ENCODE measurements around the gene NOSTRIN. TPM values are rescaled to one million over a fixed set of nuclear protein-coding genes. Genes with fewer than 3 reads are reported as not detected.

Gene NOSTRIN
- polyA plus RNA-seq, 3 donors = not detected

DNA sequence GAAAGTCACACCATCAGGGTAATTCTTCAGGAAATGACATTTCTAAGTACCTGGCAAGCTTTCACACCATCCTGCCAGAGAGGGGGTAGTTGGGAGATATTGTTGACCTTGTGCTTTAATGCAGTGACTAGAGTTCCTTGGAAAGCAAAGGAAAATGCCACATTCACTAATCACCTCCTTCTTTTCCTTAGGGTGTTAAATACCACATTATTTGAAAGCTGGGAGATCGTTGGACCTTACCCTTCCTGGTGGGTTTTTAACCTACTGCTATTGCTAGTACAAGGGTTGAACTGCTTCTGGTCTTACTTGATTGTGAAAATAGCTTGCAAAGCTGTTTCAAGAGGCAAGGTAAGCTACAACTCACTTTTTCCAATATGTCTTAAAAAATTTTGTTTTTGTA lies 37.0 kb upstream of the NOSTRIN start:
- Histone ChIP-seq H3K27ac (ENCODE audit: low read depth in 1 of 2, low read length in 2 of 2) (no peak overlapping the region), H3K79me2 (ENCODE audit: insufficient read depth, low read length) (no peaks in the 10 kb centered on the region), H3K9me3 (replicated peaks in 1 of 2; ENCODE audit: control insufficient read depth in 1 of 2, insufficient read depth in 1 of 2, low read length in 2 of 2) (no peaks in the 10 kb centered on the region), H3K9ac (ENCODE audit: insufficient read depth, low read length, poor library complexity, severe bottlenecking) (no peak overlapping the region), H2AFZ (ENCODE audit: insufficient read depth, low read depth, low read length, poor library complexity, severe bottlenecking) (no peak overlapping the region), H3K27me3 (ENCODE audit: control insufficient read depth in 2 of 2, insufficient read depth in 2 of 2, low read length in 2 of 2) (no peaks in the 10 kb centered on the region), H3K4me1 (ENCODE audit: control insufficient read depth in 1 of 2, insufficient read depth in 2 of 2, low read length in 2 of 2) (peaks cover 0 to 5% of the 10 kb centered on the region in 2 donors), H4K20me1 (ENCODE audit: insufficient read depth, low read length) (no peaks in the 10 kb centered on the region), H3K4me2 (replicated peaks; ENCODE audit: extremely low read depth, low read length, poor library complexity, severe bottlenecking) (no peak overlapping the region), H3K36me3 (replicated peaks in 1 of 2; ENCODE audit: control insufficient read depth in 1 of 2, insufficient read depth in 2 of 2, low read length in 2 of 2) (peaks cover 30 to 52% of the 10 kb centered on the region in 2 donors), H3K4me3 (replicated peaks in 1 of 3; ENCODE audit: low read depth in 2 of 3, low read length in 3 of 3) (no peak overlapping the region)
- Mint-ChIP-seq H3K27me3 (ENCODE audit: low read depth in 3 of 3) (peaks cover 0 to 2% (median 0%) of the 10 kb centered on the region in 3 donors), H3K4me1 (peaks cover 11% of the 10 kb centered on the region), H3K4me3 (no peak overlapping the region), H3K36me3 (peaks cover 45 to 56% of the 10 kb centered on the region in 2 donors), H3K27ac (no peak overlapping the region), H3K9me3 (peaks cover 0 to 6% (median 0%) of the 10 kb centered on the region in 7 donors)
- DNase-seq = no peak
- no peak for TF ChIP-seq CTCF (IDR thresholded peaks at IDR 0.05)
- intact Hi-C loops (cut with micrococcal nuclease) = loop anchor here in 1 of 2 donors (5.0 kb wide), 1 partner anchor 418 kb away; no protein-coding TSS in a partner anchor
- WGBS (ENCODE audit: insufficient coverage) = no CpG with 5 or more reads among the region's 1 CpG

- intact Hi-C loops (cut with micrococcal nuclease) = loop anchor here in 1 of 2 donors (5.0 kb wide), 1 partner anchor 419 kb away; no protein-coding TSS in a partner anchor
- DNase-seq = no peak
- peaks cover 0 to 2% (median 0%) of the 10 kb centered on the region in 3 donors for H3K27me3 Mint-ChIP-seq (ENCODE audit: low read depth in 3 of 3)
- WGBS (ENCODE audit: insufficient coverage) = no CpG with 5 or more reads among the region's 2 CpGs
- H4K20me1 ChIP-seq (ENCODE audit: insufficient read depth, low read length) = no peaks in the 10 kb centered on the region
- H3K27ac ChIP-seq (ENCODE audit: low read depth in 1 of 2, low read length in 2 of 2) = peak overlapping the region in 1 of 2 donors; percentile 3
- peaks cover 52 to 59% of the 10 kb centered on the region in 2 donors for H3K36me3 Mint-ChIP-seq
- peaks cover 11% of the 10 kb centered on the region for H3K4me1 Mint-ChIP-seq
- peak overlapping the region in 3 of 7 donors; percentile 21 to 58 (median 58) for H3K27ac Mint-ChIP-seq
- no peak overlapping the region for H3K4me3 Mint-ChIP-seq
- no peak overlapping the region for H3K4me3 ChIP-seq (replicated peaks in 1 of 3; ENCODE audit: low read depth in 2 of 3, low read length in 3 of 3)
- no peak overlapping the region for H3K9ac ChIP-seq (ENCODE audit: insufficient read depth, low read length, poor library complexity, severe bottlenecking)
- no peaks in the 10 kb centered on the region for H3K27me3 ChIP-seq (ENCODE audit: control insufficient read depth in 2 of 2, insufficient read depth in 2 of 2, low read length in 2 of 2)
- TF ChIP-seq CTCF (IDR thresholded peaks at IDR 0.05) = no peak
- H2AFZ ChIP-seq (ENCODE audit: insufficient read depth, low read depth, low read length, poor library complexity, severe bottlenecking) = no peak overlapping the region
- H3K4me1 ChIP-seq (ENCODE audit: control insufficient read depth in 1 of 2, insufficient read depth in 2 of 2, low read length in 2 of 2) = peaks cover 0 to 5% of the 10 kb centered on the region in 2 donors
- H3K79me2 ChIP-seq (ENCODE audit: insufficient read depth, low read length) = no peaks in the 10 kb centered on the region
- H3K9me3 ChIP-seq (replicated peaks in 1 of 2; ENCODE audit: control insufficient read depth in 1 of 2, insufficient read depth in 1 of 2, low read length in 2 of 2) = no peaks in the 10 kb centered on the region
- H3K4me2 ChIP-seq (replicated peaks; ENCODE audit: extremely low read depth, low read length, poor library complexity, severe bottlenecking) = no peak overlapping the region
- peaks cover 0 to 6% (median 0%) of the 10 kb centered on the region in 7 donors for H3K9me3 Mint-ChIP-seq
- H3K36me3 ChIP-seq (replicated peaks in 1 of 2; ENCODE audit: control insufficient read depth in 1 of 2, insufficient read depth in 2 of 2, low read length in 2 of 2) = peaks cover 30 to 64% of the 10 kb centered on the region in 2 donors
These were observed 35.8 kb upstream of the NOSTRIN start for GRCh38 chr2:168766600-168766999.
